Erythroblast (primary cell): ENCODE results near the gene PIGM.

Experiments
- GATA1 ChIP-seq: IDR thresholded peaks from 2 replicates; pipeline ENCODE4 v1.6.1; 2011; ENCODE audit warnings: low read depth, mild to moderate bottlenecking, control low read depth, low read length, moderate library complexity
- POLR2A ChIP-seq: IDR thresholded peaks from 2 replicates; pipeline ENCODE4 v1.6.1; 2011; ENCODE audit warnings: mild to moderate bottlenecking, low read length

DNA sequence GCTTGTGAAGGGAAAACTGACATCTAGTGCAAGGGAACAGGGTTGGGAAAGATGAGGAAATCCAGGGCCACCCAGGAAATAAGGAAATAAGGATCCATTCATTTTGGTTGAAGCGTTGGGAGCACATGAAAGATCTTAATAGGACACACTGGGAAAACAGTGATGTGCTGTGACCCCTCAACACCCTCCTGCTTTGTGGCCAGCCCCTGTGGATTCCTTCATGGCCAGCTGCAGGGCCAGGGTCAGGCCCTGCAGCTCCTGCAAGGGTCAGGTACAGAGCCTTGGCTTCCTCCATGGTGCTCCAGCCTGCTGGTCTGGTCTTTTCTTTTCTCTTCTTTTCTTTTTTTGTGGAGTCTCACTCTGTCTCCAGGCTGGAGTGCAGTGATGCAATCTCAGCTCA, 18.8 kb upstream of the PIGM start:
- TF ChIP-seq POLR2A (no peak), GATA1 (no peak)
